ENCODE data around the gene FBXO47. TPM values are rescaled to one million over a fixed set of nuclear protein-coding genes. Genes with fewer than 3 reads are reported as not detected.
"Not testable (repeated sequence)": the region's sequence is repeated elsewhere in the genome, so short reads cannot be mapped to it uniquely, and the experiment has no call there.

FBXO47 gene
- total and polyA plus RNA-seq, 11 donors, result 0.11 TPM; not detected in 10

- TF ChIP-seq CTCF (IDR thresholded peaks at IDR 0.05) (no peak), POLR2A (IDR thresholded peaks at IDR 0.05) (no peak)
- intact Hi-C loops (cut with DNase I), result loop anchor here in 6 of 10 donors (5.0 to 10.0 kb wide), 10 partner anchors 77 to 267 kb away; partner anchors contain the start of gene LASP1 (in 1 of the 6)
These were observed 13.5 kb upstream of the FBXO47 start for GRCh38 chr17:38980490-38981217.

GRCh38 chr17:38978180-38978579, 11.0 kb upstream of the FBXO47 start:
- 92 to 96% (median 94%) methylated on average over 4 of the region's 4 CpGs for WGBS, 4 donors
- H3K9me3 ChIP-seq, result no peaks in the 10 kb centered on the region
- H3K27me3 ChIP-seq, result no peaks in the 10 kb centered on the region
- ATAC-seq (no peak), DNase-seq (no peak)
- no peak overlapping the region for H3K4me3 ChIP-seq
- intact Hi-C loops (cut with DNase I), result loop anchor here in 2 of 10 donors (10.0 kb wide), 1 partner anchor 267 kb away; no protein-coding TSS in a partner anchor
- H3K36me3 ChIP-seq, result no peaks in the 10 kb centered on the region
- H3K27ac ChIP-seq, result no peak overlapping the region
- peaks cover 0 to 19% (median 2%) of the 10 kb centered on the region in 12 donors for H3K4me1 ChIP-seq
- no peak for TF ChIP-seq POLR2A (IDR thresholded peaks at IDR 0.05)
- no peak for TF ChIP-seq CTCF (IDR thresholded peaks at IDR 0.05)

More at GRCh38 chr17:38980490-38981217, 13.5 kb upstream of the FBXO47 start:
- H3K9me3 ChIP-seq, result no peaks in the 10 kb centered on the region
- DNase-seq (no peak), ATAC-seq (peak in 2 of 4 donors; percentile 35 to 65)
- 41 to 62% (median 48%) methylated on average over 3 of the region's 3 CpGs for WGBS, 4 donors
- H3K27ac ChIP-seq, result peak overlapping the region in 11 of 12 donors; percentile 25 to 75 (median 53)
- peak overlapping the region in 2 of 12 donors; percentile 10 to 34 for H3K4me3 ChIP-seq
- peaks cover 0 to 19% (median 2%) of the 10 kb centered on the region in 12 donors for H3K4me1 ChIP-seq
- no peaks in the 10 kb centered on the region for H3K36me3 ChIP-seq
- H3K27me3 ChIP-seq, result no peaks in the 10 kb centered on the region

GRCh38 chr17:38976187-38976551, 9.0 kb upstream of the FBXO47 start:
- not testable (repeated sequence) for H3K36me3 ChIP-seq, H3K9me3 ChIP-seq, ATAC-seq, DNase-seq, H3K27me3 ChIP-seq
- H3K4me1 ChIP-seq, result peaks cover 0 to 16% (median 0%) of the 10 kb centered on the region in 12 donors
- intact Hi-C loops (cut with DNase I), result loop anchor here in 2 of 10 donors (10.0 kb wide), 1 partner anchor 269 kb away; no protein-coding TSS in a partner anchor
- H3K4me3 ChIP-seq, result peak overlapping the region in 1 of 12 donors; percentile 16
- peak overlapping the region in 1 of 12 donors; percentile 24 for H3K27ac ChIP-seq
- WGBS, 4 donors, result 70 to 76% (median 73%) methylated on average over 6 of the region's 6 CpGs

- DNase-seq, result no peak
- intact Hi-C loops (cut with DNase I), result loop anchor here in 2 of 10 donors (10.0 kb wide), 1 partner anchor 274 kb away; no protein-coding TSS in a partner anchor
- 88 to 94% (median 91%) methylated on average over 5 of the region's 5 CpGs for WGBS, 4 donors
- no peaks in the 10 kb centered on the region for H3K27me3 ChIP-seq
- H3K4me3 ChIP-seq, result no peak overlapping the region
- no peak for ATAC-seq
- H3K4me1 ChIP-seq, result peaks cover 0 to 10% (median 0%) of the 10 kb centered on the region in 12 donors
- H3K36me3 ChIP-seq, result no peaks in the 10 kb centered on the region
- TF ChIP-seq POLR2A (IDR thresholded peaks at IDR 0.05) (no peak), CTCF (IDR thresholded peaks at IDR 0.05) (no peak)
- no peak overlapping the region for H3K27ac ChIP-seq
- H3K9me3 ChIP-seq, result no peaks in the 10 kb centered on the region
These were observed 3.6 kb upstream of the FBXO47 start for GRCh38 chr17:38970804-38971203.
